PC-3 (cell line): ENCODE data around the gene RSKR. TPM values are rescaled to one million over a fixed set of nuclear protein-coding genes. Genes with fewer than 3 reads are reported as not detected.
A peak's percentile ranks its signal among the peaks of the same experiment; 100 is the strongest.

Source experiments
- ATAC-seq: fragments of 200-7000 bp; cut with Tn5 transposase; 2 replicates; pipeline ENCODE4 v1.9.1; 2020; ENCODE audit warnings: mild to moderate bottlenecking, moderate library complexity
- BruUV-seq: library from RNA; stranded (reverse); fragments of 400-500 nt; replicated peaks from 2 replicates; lab custom pipeline; 2021; lab: Mats Ljungman, UMichigan
- CTCF ChIA-PET: fragments of 300-600 bp; sonication (Branson Sonifier 250); formaldehyde crosslinking; loops from one replicate; lab custom pipeline; 2022; ENCODE audit warnings: antibody characterized with exemption; lab: Charles Lee
- POLR2A ChIA-PET: fragments of 300-600 bp; sonication (Branson Sonifier 250); formaldehyde crosslinking; loops from one replicate; lab custom pipeline; 2022; ENCODE audit warnings: antibody characterized with exemption; ENCODE audit not compliant: unreplicated experiment; lab: Charles Lee
- DNase-seq: peaks from one replicate; pipeline ENCODE4 v3.0.0-alpha.2; 2015
- H2AFZ ChIP-seq: fragments of 300-600 bp; sonication (generic); 2 replicates; pipeline ENCODE4 v1.6.0; 2016; ENCODE audit warnings: antibody characterized with exemption, low read length
- H3F3A ChIP-seq: fragments of 300-600 bp; sonication (generic); one replicate; pipeline ENCODE4 v1.6.0; 2017; ENCODE audit warnings: antibody characterized with exemption, low read length, control low read depth, mild to moderate bottlenecking; ENCODE audit not compliant: unreplicated experiment
- H3K27ac ChIP-seq: fragments of 300-600 bp; sonication (generic); 2 replicates; pipeline ENCODE4 v1.5.1; 2016; ENCODE audit warnings: mild to moderate bottlenecking, low read length
- H3K27me3 ChIP-seq: fragments of 300-600 bp; sonication (generic); 2 replicates; pipeline ENCODE4 v1.6.1; 2016; ENCODE audit warnings: low read length, mixed read lengths
- H3K36me3 ChIP-seq: fragments of 300-600 bp; sonication (generic); 2 replicates; pipeline ENCODE4 v1.6.1; 2016; ENCODE audit warnings: low read depth, mixed run types, low read length, mixed read lengths
- H3K4me1 ChIP-seq: fragments of 300-600 bp; sonication (generic); 2 replicates; pipeline ENCODE4 v1.5.1; 2016; ENCODE audit warnings: low read length; ENCODE audit not compliant: insufficient read depth
- H3K4me2 ChIP-seq: fragments of 300-600 bp; sonication (generic); 2 replicates; pipeline ENCODE4 v1.6.0; 2016; ENCODE audit warnings: low read length
- H3K4me3 ChIP-seq: fragments of 300-600 bp; sonication (generic); 2 replicates; pipeline ENCODE4 v1.5.1; 2016; ENCODE audit warnings: mild to moderate bottlenecking, low read length, mixed read lengths
- H3K79me2 ChIP-seq: fragments of 300-600 bp; sonication (generic); 2 replicates; pipeline ENCODE4 v1.6.1; 2017; ENCODE audit warnings: low read length, mixed read lengths
- H3K9ac ChIP-seq: fragments of 300-600 bp; sonication (generic); 2 replicates; pipeline ENCODE4 v1.6.0; 2016; ENCODE audit warnings: mild to moderate bottlenecking, low read length
- H3K9me2 ChIP-seq: fragments of 300-600 bp; sonication (generic); replicated peaks from 2 replicates; pipeline ENCODE4 v1.6.1; 2016; ENCODE audit warnings: mixed run types, low read length, mixed read lengths
- H3K9me3 ChIP-seq: fragments of 300-600 bp; sonication (generic); 2 replicates; pipeline ENCODE4 v1.6.1; 2016; ENCODE audit warnings: low read length, mixed read lengths
- H4K20me1 ChIP-seq: fragments of 300-600 bp; sonication (generic); 2 replicates; pipeline ENCODE4 v1.6.1; 2016; ENCODE audit warnings: low read length, mixed read lengths
- CTCF ChIP-seq: fragments of 300-600 bp; sonication (generic); conservative IDR thresholded peaks from 2 replicates; pipeline ENCODE4 v1.5.1; 2017; ENCODE audit warnings: antibody characterized with exemption, low read depth, mild to moderate bottlenecking, low read length
- EZH2 ChIP-seq: fragments of 300-600 bp; sonication (generic); IDR thresholded peaks from one replicate; pipeline ENCODE4 v1.6.1; 2017; ENCODE audit warnings: antibody characterized with exemption, mild to moderate bottlenecking, low read length; ENCODE audit not compliant: unreplicated experiment
- EZH2phosphoT487 ChIP-seq: fragments of 300-600 bp; sonication (generic); IDR thresholded peaks from 2 replicates; pipeline ENCODE4 v1.6.1; 2018; ENCODE audit warnings: mild to moderate bottlenecking, antibody characterized with exemption, low read length, borderline replicate concordance
- intact Hi-C: fragments of 100-400 bp; cut with micrococcal nuclease; formaldehyde crosslinking; loops from 2 replicates; pipeline ENCODE4 v1.9.0; 2023
- total RNA-seq: library from RNA; depleted of rRNA; stranded (reverse); fragments of >200 nt; gene quantifications from 2 replicates; pipeline ENCODE4 v1.2.3, GENCODE V29; 2014

The RSKR gene
- total RNA-seq, 1 experiment from 2014 or later = 7.2 TPM

GRCh38 chr17:28641579-28641978 is 27.6 kb upstream of the RSKR start:
- Histone ChIP-seq H2AFZ (no peak overlapping the region), H3K27me3 (no peaks in the 10 kb centered on the region), H3K4me1 (peaks cover 13% of the 10 kb centered on the region), H3K4me2 (no peak overlapping the region), H3K27ac (no peak overlapping the region), H4K20me1 (peaks cover 8% of the 10 kb centered on the region; the same call in 1 of the 2 replicates), H3K9me2 (no peaks in the 10 kb centered on the region), H3K4me3 (no peak overlapping the region), H3K36me3 (peaks cover 56% of the 10 kb centered on the region), H3K9ac (no peak overlapping the region), H3K9me3 (no peaks in the 10 kb centered on the region), H3F3A (no peaks in the 10 kb centered on the region), H3K79me2 (peaks cover 28% of the 10 kb centered on the region)
- CTCF ChIA-PET = no interaction called here
- BruUV-seq = no TSS peak
- no peak for TF ChIP-seq EZH2phosphoT487
- no peak for TF ChIP-seq CTCF
- TF ChIP-seq EZH2 = no peak
- ATAC-seq (no peak), DNase-seq (no peak)
- POLR2A ChIA-PET = no interaction called here
- intact Hi-C loops = loop anchor here (10.0 kb wide), 1 partner anchor 73 kb away; the partner anchor contains the start of genes PROCA1, RAB34 and RPL23A

DNA sequence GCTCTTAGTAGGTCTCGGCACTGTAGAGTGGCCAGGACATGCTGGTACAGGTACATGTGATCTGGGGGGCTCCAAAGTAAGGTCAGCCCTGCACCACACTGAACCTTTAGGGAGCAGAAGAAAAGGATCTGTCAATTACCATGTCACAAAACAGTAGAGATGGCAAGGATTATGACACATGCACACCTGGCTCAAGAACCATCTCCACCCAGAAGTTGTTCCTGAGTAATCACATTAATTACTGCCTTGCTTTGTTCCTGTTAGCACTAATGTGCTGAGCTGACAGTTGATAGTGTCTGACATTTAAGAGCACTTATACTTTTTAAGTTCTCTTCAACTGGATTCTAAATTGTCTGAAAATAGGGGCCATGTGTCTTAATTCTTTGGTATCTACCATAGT is 21.5 kb upstream of the RSKR start:
- no peak overlapping the region for H3K4me2 ChIP-seq
- POLR2A ChIA-PET = no interaction called here
- CTCF ChIA-PET = no interaction called here
- H3K4me3 ChIP-seq = no peak overlapping the region
- H3K27ac ChIP-seq = no peak overlapping the region
- BruUV-seq = no TSS peak
- no peaks in the 10 kb centered on the region for H4K20me1 ChIP-seq
- H3K9ac ChIP-seq = no peak overlapping the region
- intact Hi-C loops = no loop called here
- H3K36me3 ChIP-seq = peaks cover 54% of the 10 kb centered on the region
- no peaks in the 10 kb centered on the region for H3K9me3 ChIP-seq
- no peaks in the 10 kb centered on the region for H3F3A ChIP-seq
- no peaks in the 10 kb centered on the region for H3K4me1 ChIP-seq
- no peaks in the 10 kb centered on the region for H3K27me3 ChIP-seq
- no peak for DNase-seq
- H3K9me2 ChIP-seq = no peaks in the 10 kb centered on the region
- H3K79me2 ChIP-seq = 0 out of 2 replicates have a peak, but pooled peaks cover 3% of the 10 kb centered on the region
- no peak for ATAC-seq
- TF ChIP-seq EZH2 (no peak), EZH2phosphoT487 (no peak), CTCF (no peak)
- H2AFZ ChIP-seq = no peak overlapping the region

DNA sequence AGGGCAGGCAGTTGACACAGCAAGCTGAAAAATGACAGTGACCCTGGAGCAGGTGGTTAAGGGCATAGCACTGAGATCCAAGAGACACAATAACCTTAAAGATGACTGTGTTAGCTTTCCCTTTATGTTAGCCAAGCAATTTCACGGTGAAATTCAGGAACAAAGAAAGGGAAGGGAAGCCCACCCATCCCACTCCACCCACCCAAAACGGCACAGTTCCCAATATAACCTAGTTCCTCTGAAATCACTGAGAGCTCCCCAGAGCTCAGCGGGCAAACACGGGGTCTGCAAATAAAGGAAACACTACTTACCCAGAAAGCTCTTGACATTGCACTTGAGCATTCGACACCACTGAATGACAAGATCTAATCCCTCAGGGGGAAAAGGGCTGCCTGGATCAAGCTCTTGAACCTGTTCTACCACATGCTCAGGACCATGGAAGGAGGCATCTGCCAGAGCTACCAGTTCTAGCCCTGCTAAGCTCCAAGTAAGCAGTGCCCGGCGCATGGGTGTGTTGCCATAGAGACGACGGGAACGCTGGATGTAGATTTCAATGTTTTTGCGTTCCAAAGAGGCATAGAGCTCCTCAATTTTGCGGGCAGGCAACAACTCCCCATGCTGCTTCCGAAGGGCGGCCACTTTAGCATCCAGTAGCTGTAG is 20.4 kb upstream of the RSKR start:
- Histone ChIP-seq H3K4me1 (no peaks in the 10 kb centered on the region), H3K9me3 (no peaks in the 10 kb centered on the region), H4K20me1 (no peaks in the 10 kb centered on the region), H3K4me3 (no peak overlapping the region), H2AFZ (no peak overlapping the region), H3K36me3 (peaks cover 46% of the 10 kb centered on the region), H3K27me3 (no peaks in the 10 kb centered on the region), H3K9ac (no peak overlapping the region), H3K27ac (no peak overlapping the region), H3K9me2 (no peaks in the 10 kb centered on the region), H3F3A (no peaks in the 10 kb centered on the region), H3K79me2 (0 out of 2 replicates have a peak, but pooled peaks cover 3% of the 10 kb centered on the region), H3K4me2 (no peak overlapping the region)
- POLR2A ChIA-PET = no interaction called here
- BruUV-seq = TSS peak; percentile 16
- CTCF ChIA-PET = interaction anchor here (0.5 kb wide), 1 partner anchor 11 kb away, joined by 3 read pairs; the partner anchor contains the start of gene BLTP2
- intact Hi-C loops = no loop called here
- DNase-seq (no peak), ATAC-seq (no peak)
- TF ChIP-seq EZH2phosphoT487 (no peak), EZH2 (no peak), CTCF (no peak)
